Measurements from ENCODE around the gene AZIN2.
A peak's percentile ranks its signal among the peaks of the same experiment; 100 is the strongest.
"Not testable (repeated sequence)": the region's sequence is repeated elsewhere in the genome, so short reads cannot be mapped to it uniquely, and the experiment has no call there.

The AZIN2 gene

DNA sequence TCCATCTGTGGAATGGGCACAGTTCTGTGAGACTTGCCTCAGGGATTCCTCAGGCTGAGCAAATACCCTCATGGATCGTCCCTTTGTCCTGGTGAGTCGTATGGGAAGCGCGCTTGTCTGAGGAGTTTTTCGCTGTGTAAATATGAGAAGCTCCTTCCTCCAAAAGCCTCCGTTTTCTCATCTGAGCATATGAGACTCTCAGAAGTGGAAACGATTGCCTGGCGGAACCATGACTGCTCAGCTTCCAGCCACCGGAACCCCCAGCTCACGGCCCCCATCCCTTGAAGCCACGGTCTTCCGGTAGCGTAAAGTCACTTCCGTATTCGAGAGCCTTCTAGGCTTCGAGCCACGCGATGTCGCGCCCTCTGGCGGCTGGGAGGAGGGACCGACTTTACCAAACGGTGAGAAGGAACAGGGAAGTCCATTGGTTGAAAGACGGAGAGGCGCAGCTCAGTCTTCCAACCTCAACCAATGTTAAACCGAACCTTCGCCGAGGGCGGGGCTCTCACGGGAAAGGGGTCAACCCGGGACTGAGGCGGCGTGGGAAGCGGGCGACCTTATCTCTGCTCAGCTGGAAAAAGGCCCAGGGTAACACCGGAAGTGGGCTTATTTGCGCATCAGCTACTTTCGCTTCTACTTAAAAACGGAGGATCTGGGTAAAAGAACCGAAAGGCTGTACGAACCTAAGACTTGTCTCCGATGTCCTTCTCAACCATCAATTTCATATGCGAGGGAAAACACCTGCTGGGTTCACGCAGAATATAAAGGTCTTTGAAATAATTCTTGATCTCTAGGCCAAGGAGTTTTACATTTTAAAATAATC is 46.3 kb downstream of the AZIN2 start:
- peak; percentile 96 to 98 for DNase-seq (ENCODE audit: low read depth in 1 of 2, low spot score in 1 of 2)

DNA sequence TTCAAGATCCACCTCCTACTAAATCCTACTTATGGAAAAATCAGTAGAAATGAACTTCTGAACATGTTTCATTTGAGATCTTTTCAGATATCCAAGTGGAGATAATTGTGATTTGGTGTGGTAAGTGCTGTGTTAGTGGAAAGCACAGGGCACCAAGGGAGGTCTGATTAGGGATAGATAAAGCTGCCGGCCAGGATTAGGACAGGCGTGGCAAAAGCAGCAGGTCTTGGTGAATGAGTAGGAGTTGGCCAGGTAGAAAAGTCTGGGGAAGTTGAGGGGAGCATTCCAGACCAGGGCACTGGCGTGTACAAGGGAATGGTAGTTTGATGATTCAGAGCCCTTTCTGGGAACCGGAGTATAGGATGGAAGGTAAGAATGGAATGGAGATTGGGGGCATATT is 47.8 kb downstream of the AZIN2 start:
- DNase-seq (ENCODE audit: low read depth in 1 of 2, low spot score in 1 of 2): no peak

DNA sequence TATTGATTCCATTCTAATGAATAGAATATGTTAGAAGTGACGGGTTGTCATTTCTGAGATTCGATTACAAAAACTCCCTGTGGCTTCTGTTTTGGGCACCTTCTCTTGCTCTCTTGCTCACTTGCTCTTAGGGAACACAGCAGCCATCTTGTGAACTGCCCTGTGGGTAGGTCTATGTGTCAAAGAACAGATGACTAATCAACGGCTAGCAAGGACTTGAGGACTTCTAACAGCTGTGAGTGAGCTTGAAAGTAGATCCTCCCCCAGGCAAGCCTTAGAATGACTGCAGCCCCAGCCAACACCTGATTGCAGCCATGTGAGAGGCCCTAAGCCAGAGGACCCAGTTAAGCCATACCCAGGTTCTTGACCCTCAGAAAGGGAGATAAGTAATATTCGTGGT is 49.3 kb downstream of the AZIN2 start:
- DNase-seq (ENCODE audit: low read depth in 1 of 2, low spot score in 1 of 2): no peak

DNA sequence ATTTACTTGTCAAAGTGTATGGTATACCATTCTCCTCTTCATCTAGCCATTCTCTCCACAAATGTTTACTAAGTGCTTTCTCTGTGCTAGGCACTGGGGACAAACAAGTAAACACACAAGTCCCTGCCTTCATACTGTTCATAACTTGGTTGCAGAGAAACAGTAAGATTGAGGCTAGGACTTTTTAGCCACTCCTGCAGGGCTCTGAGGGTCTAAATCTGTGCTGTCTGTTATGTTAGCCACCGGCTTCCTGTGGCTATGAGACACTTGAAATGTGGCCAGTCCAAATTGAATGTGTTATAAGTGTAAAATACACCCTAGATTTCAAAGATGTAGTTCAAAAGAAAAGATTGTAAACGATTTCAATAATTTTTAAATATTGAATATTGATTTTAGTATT is 50.2 kb downstream of the AZIN2 start:
- no peak for DNase-seq (ENCODE audit: low read depth in 1 of 2, low spot score in 1 of 2)

DNA sequence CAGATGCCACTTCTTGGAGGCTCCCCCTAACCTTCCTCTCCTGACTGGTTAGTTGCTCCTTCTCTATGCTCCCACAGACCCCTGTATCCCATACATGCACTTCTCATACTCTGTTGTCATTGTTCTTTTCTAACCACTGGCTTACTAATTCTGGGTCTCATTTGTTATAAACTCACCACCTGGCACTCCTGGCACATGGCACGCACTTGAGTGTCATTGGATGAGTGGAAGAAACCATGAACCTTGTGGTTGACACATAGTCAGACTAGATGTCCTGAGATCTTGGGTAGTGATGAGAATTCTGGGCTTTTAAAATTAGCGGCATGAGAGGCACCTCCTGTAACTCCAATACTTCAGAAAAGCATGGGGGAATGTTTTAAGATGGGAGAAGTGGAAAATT is 51.6 kb downstream of the AZIN2 start:
- DNase-seq (ENCODE audit: low read depth in 1 of 2, low spot score in 1 of 2): no peak

DNA sequence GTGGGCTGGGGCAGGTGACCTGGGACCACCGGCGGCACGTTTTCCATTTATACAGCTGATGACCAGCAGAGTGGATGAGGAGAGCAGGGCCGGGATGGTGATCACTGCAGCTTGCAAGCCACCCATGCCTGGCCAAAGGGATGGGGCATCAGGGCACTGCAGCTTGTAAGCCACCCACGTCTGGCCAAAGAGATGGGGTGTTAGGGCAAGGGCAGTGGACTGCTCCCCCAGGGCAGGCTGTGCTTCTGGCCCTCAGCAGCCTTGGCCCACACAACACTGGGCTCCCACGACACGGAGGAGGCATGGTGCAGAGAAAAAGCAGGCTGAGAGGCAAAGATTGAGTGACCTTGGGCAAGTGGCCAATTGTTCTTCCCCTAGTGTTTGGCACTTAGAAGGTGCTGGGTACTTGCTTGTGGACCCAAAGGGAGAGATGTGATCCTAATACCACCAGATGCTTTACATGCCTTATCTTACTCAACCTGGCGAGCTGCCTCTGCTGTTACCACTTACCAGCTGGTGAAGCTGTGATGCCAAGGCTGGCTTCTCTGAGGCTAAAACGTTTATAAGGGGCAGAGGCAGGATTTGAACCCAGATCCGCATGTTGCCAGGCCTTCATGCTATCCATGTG is 52.6 kb downstream of the AZIN2 start:
- DNase-seq (ENCODE audit: low read depth in 1 of 2, low spot score in 1 of 2): no peak

DNA sequence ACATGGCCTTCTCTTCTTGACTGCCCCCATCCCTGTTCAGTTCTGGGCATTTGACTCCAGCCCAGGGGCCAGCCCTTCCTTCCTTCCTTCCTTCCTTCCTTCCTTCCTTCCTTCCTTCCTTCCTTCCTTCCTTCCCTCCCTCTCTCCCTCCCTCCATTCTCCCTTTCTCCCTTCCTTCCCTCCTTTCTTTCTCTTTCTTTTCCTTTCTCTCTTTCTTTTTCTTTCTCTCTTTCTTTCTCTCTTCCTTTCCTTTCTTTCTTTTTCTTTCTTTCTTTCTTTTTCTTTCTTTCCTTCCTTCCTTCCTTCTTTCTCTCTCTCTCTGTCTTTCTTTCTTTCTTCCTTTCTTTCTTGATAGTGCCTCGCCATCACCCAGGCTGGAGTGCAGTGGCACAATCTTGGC is 55.1 kb downstream of the AZIN2 start:
- DNase-seq (ENCODE audit: low read depth in 1 of 2, low spot score in 1 of 2): not testable (repeated sequence)

DNA sequence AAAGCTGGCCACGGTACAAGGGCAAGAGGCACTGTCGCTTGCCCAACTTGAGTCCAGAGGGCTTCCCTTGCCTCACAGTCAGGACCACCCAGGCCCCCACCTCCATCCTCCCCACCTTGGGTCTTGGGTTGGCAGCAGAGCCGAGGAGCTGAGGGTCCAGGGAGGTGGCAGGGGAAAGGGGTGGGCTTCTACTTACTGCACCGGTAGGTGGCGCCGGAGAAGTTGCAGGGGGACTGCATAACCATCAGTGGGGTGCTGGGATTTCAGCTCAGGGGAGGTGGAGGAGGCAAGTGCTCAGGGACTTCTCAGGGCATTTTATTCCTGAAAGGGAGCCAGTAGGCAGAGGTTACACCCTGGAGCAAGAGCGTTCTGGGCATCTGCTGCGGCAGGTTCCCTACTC is 56.8 kb downstream of the AZIN2 start:
- DNase-seq (ENCODE audit: low read depth in 1 of 2, low spot score in 1 of 2): no peak

DNA sequence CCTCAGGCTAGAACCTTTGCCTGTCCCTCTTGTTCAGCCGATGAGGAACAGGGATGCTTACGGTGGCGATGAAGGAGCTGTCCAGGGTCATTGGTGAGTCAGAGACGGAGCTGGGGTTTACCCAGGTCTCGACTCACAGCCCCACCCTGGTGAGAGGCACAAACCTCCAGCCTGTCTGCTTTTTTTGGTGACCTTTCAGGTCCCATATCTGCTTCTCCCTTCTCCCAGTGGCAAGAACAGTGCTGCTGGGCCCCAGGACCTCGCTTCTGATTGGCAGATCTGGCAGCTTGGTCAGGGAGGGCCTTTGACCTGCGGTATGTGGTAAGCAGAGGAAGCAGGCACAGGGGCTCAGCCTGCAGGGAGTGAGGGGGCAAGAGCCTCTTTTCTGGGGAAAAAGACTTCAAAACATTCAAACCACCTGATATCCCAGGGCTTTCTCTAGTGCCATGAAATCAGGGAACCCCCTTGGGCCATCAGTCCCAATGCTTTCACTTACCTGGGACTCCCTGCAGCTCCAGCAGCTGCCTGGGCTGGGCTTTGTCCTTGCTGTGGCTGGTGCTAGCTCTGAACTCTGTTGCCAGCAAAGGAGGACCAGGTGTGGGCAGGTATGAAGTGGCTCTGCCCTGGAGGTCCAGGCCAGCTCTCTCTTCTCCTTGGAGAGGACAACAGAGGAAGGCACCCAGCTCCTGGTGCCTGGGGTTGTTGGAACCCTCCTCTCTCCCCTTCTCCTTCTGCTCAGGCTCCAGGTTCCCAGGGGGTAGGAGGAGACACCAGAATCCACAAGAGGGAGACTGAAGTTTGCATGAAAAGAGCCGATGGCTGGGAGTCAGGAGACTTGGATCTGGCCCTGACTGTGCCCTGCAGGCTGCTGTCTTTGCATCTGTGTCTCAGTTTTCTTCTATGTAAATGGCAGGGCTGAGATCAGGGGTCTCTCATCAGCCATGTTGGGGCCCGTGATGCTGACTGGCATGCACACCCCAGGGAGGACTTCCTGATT is 59.5 kb downstream of the AZIN2 start:
- no peak for DNase-seq (ENCODE audit: low read depth in 1 of 2, low spot score in 1 of 2)

DNA sequence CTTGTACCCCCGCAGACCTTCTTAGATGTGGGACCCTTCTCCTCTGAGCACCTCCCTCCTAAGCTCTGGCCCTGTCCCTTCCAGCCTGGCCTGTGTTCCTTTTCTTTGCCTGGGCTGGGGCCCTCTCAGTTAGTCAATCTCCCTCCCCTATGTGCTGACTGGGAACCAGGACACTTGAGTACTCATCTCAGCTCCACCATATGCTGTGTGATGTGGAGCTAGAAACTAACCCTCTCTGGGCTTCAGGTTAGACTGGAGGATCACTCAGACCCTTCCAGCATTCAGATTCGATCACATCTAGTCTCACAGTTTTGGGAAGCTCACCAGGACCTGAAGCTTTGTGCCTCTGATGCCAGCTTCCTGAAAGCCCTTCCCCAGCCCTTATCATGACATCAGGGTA is 60.3 kb downstream of the AZIN2 start:
- DNase-seq (ENCODE audit: low read depth in 1 of 2, low spot score in 1 of 2): no peak

DNA sequence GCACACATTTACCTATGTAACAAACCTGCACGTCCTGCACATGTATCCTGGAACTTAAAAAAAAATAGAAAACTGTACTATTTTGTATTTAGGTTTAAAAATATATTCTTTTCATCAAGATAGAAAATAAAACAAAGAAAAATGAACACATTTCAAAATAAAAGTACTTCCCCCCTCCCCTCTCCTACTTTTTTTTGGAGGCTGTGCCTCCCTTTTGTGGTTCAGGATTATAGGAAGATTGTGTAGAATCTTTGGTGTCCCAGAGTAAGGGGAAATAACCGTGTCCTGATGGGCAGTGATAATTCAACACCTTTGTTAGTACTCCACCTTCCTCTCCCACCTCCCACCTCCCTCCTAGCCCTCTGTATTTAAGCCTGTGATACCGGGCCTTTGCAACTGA is 60.8 kb downstream of the AZIN2 start:
- DNase-seq (ENCODE audit: low read depth in 1 of 2, low spot score in 1 of 2): no peak

DNA sequence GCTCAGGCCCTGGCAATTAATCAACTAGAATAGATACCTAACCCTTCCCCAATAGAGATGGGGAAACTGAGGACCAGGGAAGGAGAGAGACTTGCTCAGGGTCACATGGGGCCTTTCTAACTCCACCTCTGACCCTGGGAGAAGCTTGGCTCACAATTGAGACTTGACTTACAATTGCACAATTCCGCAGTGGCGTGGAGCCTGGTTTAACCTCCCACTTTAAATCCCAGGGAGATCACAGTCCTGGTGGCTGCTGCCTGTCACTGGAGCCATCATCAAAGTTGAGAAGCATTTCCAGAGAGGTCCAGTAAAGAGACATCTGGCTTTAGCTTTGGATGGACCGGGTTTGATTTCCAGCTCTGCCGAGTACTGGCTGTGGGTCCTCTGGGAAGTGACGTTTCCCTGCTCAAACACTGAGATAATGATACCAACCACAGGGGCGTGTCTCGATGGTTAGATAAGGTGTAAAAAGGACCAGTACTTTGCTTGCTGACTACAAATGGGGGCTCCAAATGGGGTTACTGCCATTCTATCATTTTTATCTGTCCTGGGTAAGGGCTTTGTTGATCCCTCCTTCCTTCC is 61.6 kb downstream of the AZIN2 start:
- DNase-seq (ENCODE audit: low read depth in 1 of 2, low spot score in 1 of 2): no peak

DNA sequence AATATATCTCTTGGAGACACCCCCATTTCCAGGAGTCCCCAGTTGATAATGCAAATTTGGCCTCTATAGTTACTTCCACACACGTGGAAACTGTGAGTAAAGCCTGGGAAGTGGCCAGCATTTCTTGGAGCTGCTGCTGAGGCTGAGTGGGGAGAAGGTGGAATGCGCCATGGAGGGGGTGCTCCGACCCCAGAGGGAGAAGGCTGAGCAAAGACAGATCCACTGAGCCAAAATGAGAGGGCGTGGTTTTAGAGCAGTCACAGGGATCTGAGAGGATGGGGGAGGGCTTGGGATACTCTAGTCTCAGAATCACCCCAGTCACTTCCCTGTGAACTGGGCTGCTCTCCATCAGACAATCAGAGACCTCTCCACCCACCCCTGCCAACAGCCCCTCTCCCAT is 62.2 kb downstream of the AZIN2 start:
- DNase-seq (ENCODE audit: low read depth in 1 of 2, low spot score in 1 of 2): no peak

DNA sequence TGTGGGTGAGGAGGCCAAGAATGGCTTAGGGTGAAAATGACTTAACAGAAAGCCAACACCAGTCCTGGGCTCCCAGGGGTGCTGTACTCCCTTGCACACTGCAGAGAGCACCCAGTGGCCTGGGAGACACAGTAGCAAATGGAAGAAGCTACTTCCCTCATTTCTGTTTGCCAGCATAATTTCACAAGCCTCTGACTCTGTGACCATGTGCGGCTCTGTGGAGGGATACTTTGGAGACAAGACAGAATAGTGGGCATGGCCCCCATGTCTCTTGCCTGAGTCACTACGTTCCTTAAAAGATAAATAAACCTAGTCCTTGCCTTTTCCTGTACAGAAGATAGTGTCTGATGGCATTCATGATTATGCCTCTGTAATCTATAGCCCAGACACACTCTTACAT is 62.7 kb downstream of the AZIN2 start:
- no peak for DNase-seq (ENCODE audit: low read depth in 1 of 2, low spot score in 1 of 2)

DNA sequence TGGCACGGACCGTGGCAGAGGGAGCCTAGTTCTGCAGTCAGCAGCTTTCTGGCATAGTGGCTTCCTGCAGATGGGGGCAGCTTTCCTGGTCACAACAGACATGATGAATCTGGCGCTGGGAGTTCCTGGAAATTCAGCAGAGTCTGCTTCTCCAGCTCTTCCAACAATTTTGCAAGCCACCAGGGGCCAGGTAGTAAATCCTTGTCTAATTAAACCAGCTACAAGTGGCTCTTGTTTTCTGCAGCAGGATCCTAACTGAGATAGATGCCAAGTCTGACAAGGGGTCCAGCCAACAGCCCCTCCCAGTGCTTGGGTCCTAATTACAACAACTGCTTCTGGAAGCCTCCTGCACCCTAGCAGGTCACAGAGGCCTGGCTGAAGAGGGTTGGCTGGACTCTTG is 65.0 kb downstream of the AZIN2 start:
- DNase-seq (ENCODE audit: low read depth in 1 of 2, low spot score in 1 of 2): no peak

DNA sequence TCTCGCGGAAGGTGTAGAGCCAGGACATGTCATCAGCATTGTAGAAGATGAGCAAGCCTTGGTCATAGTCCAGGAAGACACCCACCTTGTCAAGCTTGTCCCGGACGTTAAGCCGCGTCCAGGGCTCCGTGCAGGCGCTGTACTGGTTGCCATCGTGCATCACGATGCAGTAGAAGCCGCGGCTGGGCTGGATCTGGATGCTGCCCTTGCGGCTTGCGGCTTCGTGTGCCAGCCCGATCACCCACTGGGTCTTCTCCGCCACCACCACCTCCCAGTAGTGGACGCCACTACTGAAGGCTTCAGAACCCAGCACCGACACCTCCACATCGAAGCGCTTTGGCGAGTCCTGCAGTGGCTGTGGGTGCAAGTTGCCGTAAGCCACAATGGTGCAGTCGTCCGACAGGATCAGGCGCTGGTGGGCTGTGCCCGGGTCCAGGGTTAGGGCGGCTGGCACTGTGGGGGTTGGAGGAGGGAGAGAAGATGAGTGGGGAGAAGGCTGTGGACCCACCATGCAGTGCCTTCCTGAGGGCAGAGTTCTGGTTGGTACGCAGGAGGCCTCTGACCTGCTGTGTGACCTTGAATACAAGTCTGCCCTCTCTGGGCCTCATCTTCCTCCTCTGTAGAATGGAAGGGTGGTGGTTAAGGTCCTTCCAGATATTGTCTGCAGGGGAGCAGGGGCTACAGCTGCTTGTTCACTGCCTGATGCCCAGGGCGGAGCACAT is 66.5 kb downstream of the AZIN2 start:
- no peak for DNase-seq (ENCODE audit: low read depth in 1 of 2, low spot score in 1 of 2)

DNA sequence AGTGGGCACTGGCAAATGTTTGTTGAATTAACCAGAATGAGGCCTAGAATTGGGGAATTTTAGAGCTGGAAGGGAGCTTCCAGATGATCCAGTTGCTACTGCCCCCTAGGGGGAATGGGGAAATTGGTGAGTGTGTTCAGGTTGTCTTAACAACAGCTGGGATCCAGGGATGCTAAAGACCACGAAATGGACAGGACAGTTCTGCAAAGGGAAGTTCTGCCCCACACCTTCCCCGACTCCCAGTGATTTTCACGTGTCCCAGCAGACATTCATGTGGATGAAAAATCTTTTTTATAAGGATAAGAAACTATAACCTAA is 67.0 kb downstream of the AZIN2 start:
- no peak for DNase-seq (ENCODE audit: low read depth in 1 of 2, low spot score in 1 of 2)

DNA sequence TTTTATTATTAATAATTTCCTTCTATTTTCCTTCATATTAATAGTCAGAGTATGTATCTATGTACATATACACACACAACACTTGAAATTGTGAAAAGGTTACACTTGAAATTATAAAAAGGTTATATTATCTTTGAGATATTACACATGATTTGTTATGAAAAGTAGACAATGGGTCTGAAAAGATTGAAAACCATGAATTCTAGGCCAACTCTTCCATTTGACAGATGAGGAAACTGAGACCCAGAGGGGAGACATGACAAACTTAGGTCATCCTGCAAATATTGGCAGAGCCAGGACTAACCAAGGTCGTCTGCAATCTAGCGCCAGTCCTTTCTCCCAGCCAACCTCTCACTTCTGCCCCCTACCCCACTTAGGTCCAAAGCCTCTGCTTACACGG is 67.7 kb downstream of the AZIN2 start:
- no peak for DNase-seq (ENCODE audit: low read depth in 1 of 2, low spot score in 1 of 2)

DNA sequence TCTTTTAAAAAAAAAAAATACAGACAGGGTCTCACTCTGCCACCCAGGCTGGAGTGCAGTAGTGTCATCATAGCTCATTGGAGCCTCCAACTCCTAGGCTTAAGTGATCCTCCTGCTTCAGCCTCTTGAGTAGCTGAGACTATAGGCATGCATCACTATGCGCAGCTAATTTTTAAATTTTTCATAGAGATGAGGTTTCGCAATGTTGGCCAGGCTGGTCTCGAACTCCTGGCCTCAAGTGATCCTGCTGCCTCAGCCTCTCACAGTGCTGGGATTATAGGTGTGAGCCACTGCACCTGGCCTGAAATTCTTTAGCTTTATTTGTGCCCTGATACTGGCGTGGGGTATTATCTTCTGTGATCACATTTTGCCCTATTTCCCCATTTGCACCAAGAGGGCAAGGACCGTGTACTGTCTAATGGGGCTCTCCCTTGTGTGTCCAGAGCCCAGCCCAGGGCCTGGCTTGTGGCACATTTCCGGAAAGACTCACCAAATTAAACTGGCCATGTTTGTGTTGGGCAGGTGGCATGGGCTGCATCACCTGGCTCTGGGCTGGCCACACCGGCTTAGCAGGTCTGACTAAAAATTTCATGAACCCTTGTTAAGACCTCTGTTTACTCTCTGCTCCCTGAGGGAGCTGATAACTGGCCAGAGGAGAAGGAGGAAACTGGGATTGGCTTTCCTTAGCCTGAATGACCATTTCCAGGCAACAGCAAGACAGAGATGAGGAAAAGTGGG is 68.7 kb downstream of the AZIN2 start:
- DNase-seq (ENCODE audit: low read depth in 1 of 2, low spot score in 1 of 2): no peak

DNA sequence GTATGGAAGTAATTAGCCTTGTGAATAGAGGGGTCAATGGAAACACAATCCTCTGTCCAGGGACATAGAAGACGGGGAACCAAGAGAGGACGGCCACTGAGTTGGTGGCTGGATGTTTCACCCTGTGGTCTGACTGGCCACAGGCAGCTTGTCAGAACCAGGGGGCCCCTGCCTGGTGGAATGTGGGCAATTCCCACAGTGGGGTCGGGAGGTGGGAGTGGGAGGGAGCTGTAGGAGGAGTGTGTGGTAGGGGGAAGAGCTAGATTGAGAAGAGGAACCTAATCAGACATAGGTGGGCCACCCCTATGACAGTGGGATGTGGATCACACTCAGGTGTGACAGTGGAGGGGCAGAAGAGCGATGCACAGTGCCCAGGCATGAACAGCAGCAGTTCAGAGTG is 69.6 kb downstream of the AZIN2 start:
- DNase-seq (ENCODE audit: low read depth in 1 of 2, low spot score in 1 of 2): no peak

All from activated T-helper 1 cell treated with anti-CD3 and anti-CD28 coated beads, Interleukin-2, amount 50 U/mL, for 16 hours (primary cell).